ENCODE data around the gene CUL5.
"Not testable (repeated sequence)": the region's sequence is repeated elsewhere in the genome, so short reads cannot be mapped to it uniquely, and the experiment has no call there.

DNA sequence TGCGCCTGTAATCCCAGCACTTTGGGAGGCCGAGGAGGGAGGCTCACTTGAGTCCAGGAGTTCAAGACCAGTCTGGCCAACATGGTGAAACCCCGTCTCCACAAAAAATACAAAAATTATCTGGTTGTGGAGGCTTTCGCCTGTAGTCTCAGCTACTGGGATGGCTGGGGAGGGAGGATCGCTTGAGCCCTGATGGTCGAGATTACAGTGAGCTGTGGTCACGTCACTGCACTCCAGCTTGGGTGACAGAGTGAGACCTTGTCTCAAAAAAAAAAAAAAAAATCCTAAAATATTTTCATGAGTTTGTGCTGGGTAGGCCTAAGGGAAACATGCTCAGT lies 112.2 kb downstream of the CUL5 start:
- TF ChIP-seq, protein P1, sequence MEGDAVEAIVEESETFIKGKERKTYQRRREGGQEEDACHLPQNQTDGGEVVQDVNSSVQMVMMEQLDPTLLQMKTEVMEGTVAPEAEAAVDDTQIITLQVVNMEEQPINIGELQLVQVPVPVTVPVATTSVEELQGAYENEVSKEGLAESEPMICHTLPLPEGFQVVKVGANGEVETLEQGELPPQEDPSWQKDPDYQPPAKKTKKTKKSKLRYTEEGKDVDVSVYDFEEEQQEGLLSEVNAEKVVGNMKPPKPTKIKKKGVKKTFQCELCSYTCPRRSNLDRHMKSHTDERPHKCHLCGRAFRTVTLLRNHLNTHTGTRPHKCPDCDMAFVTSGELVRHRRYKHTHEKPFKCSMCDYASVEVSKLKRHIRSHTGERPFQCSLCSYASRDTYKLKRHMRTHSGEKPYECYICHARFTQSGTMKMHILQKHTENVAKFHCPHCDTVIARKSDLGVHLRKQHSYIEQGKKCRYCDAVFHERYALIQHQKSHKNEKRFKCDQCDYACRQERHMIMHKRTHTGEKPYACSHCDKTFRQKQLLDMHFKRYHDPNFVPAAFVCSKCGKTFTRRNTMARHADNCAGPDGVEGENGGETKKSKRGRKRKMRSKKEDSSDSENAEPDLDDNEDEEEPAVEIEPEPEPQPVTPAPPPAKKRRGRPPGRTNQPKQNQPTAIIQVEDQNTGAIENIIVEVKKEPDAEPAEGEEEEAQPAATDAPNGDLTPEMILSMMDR (IDR thresholded peaks at IDR 0.05) = not testable (repeated sequence)
- not testable (repeated sequence) for TF ChIP-seq EP300 (IDR thresholded peaks at IDR 0.05)
